Endothelial cell of umbilical vein (primary cell): ENCODE data around the gene SEC61G.

Source experiments
- CTCF ChIP-seq, 2 donors: IDR thresholded peaks; 1 replicate in 1 of 2; 2 replicates in 1 of 2; pipeline ENCODE4 v1.5.1; 2011; ENCODE audit warnings: low read length in 2 of 2, mild to moderate bottlenecking in 2 of 2, moderate library complexity in 2 of 2, control low read depth in 1 of 2, inconsistent platforms in 1 of 2, low read depth in 1 of 2; ENCODE audit not compliant: insufficient read depth in 1 of 2; ENCODE audit errors: extremely low read depth in 1 of 2
- MAX ChIP-seq: IDR thresholded peaks from 2 replicates; pipeline ENCODE4 v1.6.1; 2011; ENCODE audit not compliant: insufficient read depth, insufficient read length
- POLR2A ChIP-seq: IDR thresholded peaks from 2 replicates; pipeline ENCODE4 v1.6.1; 2012; ENCODE audit warnings: low read depth, mild to moderate bottlenecking, control low read depth, low read length

DNA sequence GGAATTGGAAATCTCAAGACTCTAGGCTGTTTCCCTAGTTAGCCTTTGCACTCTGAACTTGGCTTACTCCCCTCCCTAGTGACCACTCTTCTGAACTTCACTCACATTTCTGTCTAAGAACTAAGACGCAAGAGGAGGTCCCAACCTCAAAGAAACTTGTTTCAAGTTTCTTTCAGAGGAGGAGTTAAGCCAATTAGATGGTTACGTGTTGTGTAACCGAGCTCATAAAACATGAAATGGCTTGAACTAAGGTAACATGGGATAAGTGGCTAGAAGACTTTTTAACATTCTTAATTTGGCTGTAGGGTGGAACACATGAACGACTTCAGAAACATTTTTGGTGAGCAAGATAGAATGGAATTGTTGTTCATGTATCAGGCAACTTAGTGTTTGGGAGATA, 39.5 kb upstream of the SEC61G start:
- TF ChIP-seq CTCF (IDR thresholded peaks at IDR 0.05; ENCODE audit: extremely low read depth in 1 of 2, insufficient read depth in 1 of 2, low read depth in 1 of 2, low read length in 2 of 2), result no peak
- no peak for TF ChIP-seq POLR2A
- TF ChIP-seq MAX, result no peak
